Endodermal cell (in vitro differentiated cells): ENCODE data around the gene PPP1R16B. TPM values are rescaled to one million over a fixed set of nuclear protein-coding genes. Genes with fewer than 3 reads are reported as not detected.

Source experiments
- DNase-seq: peaks from one replicate; pipeline ENCODE4 v3.0.0-alpha.2; 2017
- H3K27ac ChIP-seq: 2 replicates; pipeline ENCODE4 v1.5.1; 2013; ENCODE audit warnings: mild to moderate bottlenecking, low read depth, low read length, moderate library complexity
- H3K27me3 ChIP-seq: 2 replicates; pipeline ENCODE4 v1.6.1; 2013; ENCODE audit warnings: mild to moderate bottlenecking, low read length, moderate library complexity; ENCODE audit not compliant: insufficient read depth, control insufficient read depth, poor library complexity, severe bottlenecking
- H3K36me3 ChIP-seq: 2 replicates; pipeline ENCODE4 v1.7.0; 2013; ENCODE audit warnings: mild to moderate bottlenecking, low read length, moderate library complexity; ENCODE audit not compliant: control insufficient read depth, insufficient read depth
- H3K4me1 ChIP-seq: one replicate; pipeline ENCODE4 v1.7.0; 2013; ENCODE audit warnings: low read length; ENCODE audit not compliant: control insufficient read depth, insufficient read depth
- H3K4me3 ChIP-seq: 2 replicates; pipeline ENCODE4 v1.5.1; 2013; ENCODE audit warnings: mild to moderate bottlenecking, low read length, moderate library complexity
- H3K9ac ChIP-seq: 2 replicates; pipeline ENCODE4 v1.6.1; 2013; ENCODE audit warnings: mild to moderate bottlenecking, low read length, moderate library complexity; ENCODE audit not compliant: poor library complexity, severe bottlenecking; ENCODE audit errors: extremely low read depth
- H3K9me3 ChIP-seq: 2 replicates; pipeline ENCODE4 v1.6.1; 2013; ENCODE audit warnings: mild to moderate bottlenecking, low read length, moderate library complexity; ENCODE audit not compliant: control insufficient read depth
- H3K27ac Mint-ChIP-seq: 2 replicates; pipeline ENCODE4 v1.8.0; 2020; ENCODE audit warnings: mixed read lengths
- H3K27me3 Mint-ChIP-seq: 2 replicates; pipeline ENCODE4 v1.8.0; 2021; ENCODE audit warnings: mild to moderate bottlenecking, mixed read lengths; ENCODE audit not compliant: insufficient read depth
- H3K36me3 Mint-ChIP-seq: 2 replicates; pipeline ENCODE4 v1.8.0; 2020; ENCODE audit warnings: low read depth, mixed read lengths
- H3K4me1 Mint-ChIP-seq: 2 replicates; pipeline ENCODE4 v1.8.0; 2020; ENCODE audit warnings: mixed read lengths
- H3K4me3 Mint-ChIP-seq: 2 replicates; pipeline ENCODE4 v1.8.0; 2020; ENCODE audit warnings: mild to moderate bottlenecking, moderate library complexity, mixed read lengths
- H3K9me3 Mint-ChIP-seq: 2 replicates; pipeline ENCODE4 v1.8.0; 2020; ENCODE audit warnings: mild to moderate bottlenecking, mixed read lengths
- WGBS, 2 experiments: methylation state at CpG; one replicate each; pipeline versions ENCODE4 v1.1.5 to v1.1.7; 2013; ENCODE audit warnings: missing lambda C conversion rate in 2 of 2, mixed read lengths in 1 of 2; ENCODE audit not compliant: insufficient coverage in 1 of 2, insufficient read length in 1 of 2; 5-methylcytosine and 5-hydroxymethylcytosine counted together
- total RNA-seq, 2 donors: library from RNA; stranded (reverse); fragmentation: NEBNext Ultra II Directional in 1 of 2; extraction: Animal tissue kit (Norgen Biotek cat#: 25700) in 1 of 2; gene quantifications; 2 replicates in 1 of 2; 3 replicates in 1 of 2; pipeline ENCODE4 v1.2.1, GENCODE V29; 2021
- TF ChIP-seq, protein P1 (sequence below): fragments of 200-600 bp; sonication (generic); conservative IDR thresholded peaks from 2 replicates; pipeline ENCODE4 v1.5.0; 2021; ENCODE audit warnings: antibody characterized with exemption, mild to moderate bottlenecking

Gene PPP1R16B
- total RNA-seq, 2 donors from 2014 or later = 6.7 to 15.3 TPM

DNA sequence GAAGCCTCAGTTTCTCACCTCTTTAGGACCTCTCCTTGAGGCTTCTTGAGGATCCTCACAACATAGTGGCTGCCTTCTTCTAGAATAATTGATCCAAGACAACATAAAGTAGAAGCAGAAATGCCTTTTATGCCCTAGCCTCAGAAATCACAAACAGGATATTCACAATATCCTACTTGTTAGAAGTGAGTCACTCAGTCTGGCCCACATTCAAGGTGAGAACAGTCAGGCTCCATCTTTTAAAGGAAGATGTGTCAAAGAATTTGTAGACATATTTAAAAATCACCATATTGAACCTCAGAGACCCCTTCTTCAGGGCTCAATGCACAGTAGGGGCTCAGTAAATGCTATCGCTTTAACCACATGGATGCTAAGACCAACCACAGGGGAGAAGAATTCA lies 99.9 kb downstream of the PPP1R16B start:
- TF ChIP-seq, protein P1, sequence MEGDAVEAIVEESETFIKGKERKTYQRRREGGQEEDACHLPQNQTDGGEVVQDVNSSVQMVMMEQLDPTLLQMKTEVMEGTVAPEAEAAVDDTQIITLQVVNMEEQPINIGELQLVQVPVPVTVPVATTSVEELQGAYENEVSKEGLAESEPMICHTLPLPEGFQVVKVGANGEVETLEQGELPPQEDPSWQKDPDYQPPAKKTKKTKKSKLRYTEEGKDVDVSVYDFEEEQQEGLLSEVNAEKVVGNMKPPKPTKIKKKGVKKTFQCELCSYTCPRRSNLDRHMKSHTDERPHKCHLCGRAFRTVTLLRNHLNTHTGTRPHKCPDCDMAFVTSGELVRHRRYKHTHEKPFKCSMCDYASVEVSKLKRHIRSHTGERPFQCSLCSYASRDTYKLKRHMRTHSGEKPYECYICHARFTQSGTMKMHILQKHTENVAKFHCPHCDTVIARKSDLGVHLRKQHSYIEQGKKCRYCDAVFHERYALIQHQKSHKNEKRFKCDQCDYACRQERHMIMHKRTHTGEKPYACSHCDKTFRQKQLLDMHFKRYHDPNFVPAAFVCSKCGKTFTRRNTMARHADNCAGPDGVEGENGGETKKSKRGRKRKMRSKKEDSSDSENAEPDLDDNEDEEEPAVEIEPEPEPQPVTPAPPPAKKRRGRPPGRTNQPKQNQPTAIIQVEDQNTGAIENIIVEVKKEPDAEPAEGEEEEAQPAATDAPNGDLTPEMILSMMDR = no peak
- H3K4me1 Mint-ChIP-seq = no peaks in the 10 kb centered on the region
- no peak for DNase-seq
- H3K27me3 Mint-ChIP-seq = no peaks in the 10 kb centered on the region
- no peak overlapping the region for H3K4me3 Mint-ChIP-seq
- peaks cover 16% of the 10 kb centered on the region for H3K9me3 ChIP-seq
- no peaks in the 10 kb centered on the region for H3K9me3 Mint-ChIP-seq
- H3K27me3 ChIP-seq = no peaks in the 10 kb centered on the region
- no peak overlapping the region for H3K27ac Mint-ChIP-seq
- no peak overlapping the region for H3K27ac ChIP-seq
- WGBS, 2 experiments = 75 to 96% methylated on average over 1 of the region's 1 CpG
- peaks cover 78% of the 10 kb centered on the region for H3K36me3 ChIP-seq
- no peak overlapping the region for H3K9ac ChIP-seq
- H3K4me1 ChIP-seq = no peaks in the 10 kb centered on the region
- no peak overlapping the region for H3K4me3 ChIP-seq
- H3K36me3 Mint-ChIP-seq = peaks cover 74% of the 10 kb centered on the region

DNA sequence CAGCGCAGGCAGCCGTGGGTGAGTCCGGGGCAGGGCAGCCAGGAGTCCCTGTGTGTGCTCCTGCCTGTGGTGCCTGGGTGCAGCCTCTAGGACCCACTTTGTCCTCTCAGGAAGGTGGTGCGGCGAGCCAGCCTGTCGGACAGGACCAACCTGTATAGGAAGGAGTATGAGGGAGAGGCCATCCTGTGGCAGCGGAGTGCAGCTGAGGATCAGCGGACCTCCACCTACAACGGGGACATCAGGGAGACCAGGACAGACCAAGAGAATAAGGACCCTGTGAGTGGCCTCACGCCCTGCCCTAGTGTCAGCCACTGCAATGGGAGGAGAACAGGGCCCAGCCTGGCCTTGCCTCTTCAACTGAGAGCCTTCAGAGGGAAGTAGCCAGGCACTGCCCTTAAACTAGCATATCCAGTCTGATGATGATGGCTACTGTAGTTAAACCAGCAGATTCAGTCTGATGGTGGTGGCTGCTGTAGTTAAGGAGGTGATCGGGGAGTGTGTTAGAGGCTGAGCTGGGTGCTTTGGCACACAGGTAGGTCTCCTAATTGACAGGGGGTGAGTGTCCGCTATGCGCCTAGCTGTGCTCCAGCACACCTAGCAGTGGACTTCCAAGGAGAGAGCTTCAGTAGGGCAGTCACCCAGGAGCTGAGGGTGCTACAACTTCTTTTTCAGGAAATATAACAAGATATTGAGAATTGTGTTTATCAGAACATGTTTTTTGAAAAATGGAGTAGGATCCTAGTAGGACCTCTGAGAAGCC lies 102.6 kb downstream of the PPP1R16B start:
- no peaks in the 10 kb centered on the region for H3K4me1 Mint-ChIP-seq
- TF ChIP-seq, protein P1 = no peak

DNA sequence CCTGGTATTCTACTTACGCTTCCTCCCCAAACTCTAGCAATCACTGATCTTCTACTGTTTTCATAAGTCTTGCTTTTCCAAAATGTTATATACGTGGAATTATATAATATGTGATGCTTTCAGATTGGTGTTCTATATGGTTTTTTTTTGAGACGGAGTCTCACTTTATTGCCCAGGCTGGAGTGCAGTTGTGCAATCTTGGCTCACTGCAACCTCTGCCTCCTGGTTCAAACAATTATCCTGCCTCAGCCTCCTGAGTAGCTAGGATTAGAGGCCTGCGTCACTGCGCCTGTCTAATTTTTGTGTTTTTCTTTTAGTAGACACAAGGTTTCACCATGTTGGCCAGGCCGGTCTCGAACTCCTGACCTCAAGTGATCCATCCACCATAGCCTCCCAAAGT lies 109.9 kb downstream of the PPP1R16B start:
- peaks cover 3% of the 10 kb centered on the region for H3K4me1 Mint-ChIP-seq
- H3K4me3 ChIP-seq = no peak overlapping the region
- H3K27me3 ChIP-seq = no peaks in the 10 kb centered on the region
- H3K27ac Mint-ChIP-seq = no peak overlapping the region
- H3K4me3 Mint-ChIP-seq = no peak overlapping the region
- 93 to 95% methylated on average over 6 to 7 of the region's 7 CpGs for WGBS, 2 experiments
- no peaks in the 10 kb centered on the region for H3K27me3 Mint-ChIP-seq
- DNase-seq = no peak
- H3K27ac ChIP-seq = no peak overlapping the region
- peaks cover 38% of the 10 kb centered on the region for H3K36me3 ChIP-seq
- H3K9me3 Mint-ChIP-seq = no peaks in the 10 kb centered on the region
- peaks cover 19% of the 10 kb centered on the region for H3K36me3 Mint-ChIP-seq
- H3K9ac ChIP-seq = no peak overlapping the region
- H3K4me1 ChIP-seq = no peaks in the 10 kb centered on the region
- TF ChIP-seq, protein P1 = no peak
- no peaks in the 10 kb centered on the region for H3K9me3 ChIP-seq

More for the DNA sequence above, 102.6 kb downstream of the PPP1R16B start:
- DNase-seq = no peak
- H3K36me3 Mint-ChIP-seq = peaks cover 59% of the 10 kb centered on the region
- no peaks in the 10 kb centered on the region for H3K27me3 Mint-ChIP-seq
- Histone ChIP-seq H3K4me1 (no peaks in the 10 kb centered on the region), H3K27me3 (no peaks in the 10 kb centered on the region), H3K9me3 (peaks cover 16% of the 10 kb centered on the region), H3K4me3 (no peak overlapping the region), H3K36me3 (peaks cover 61% of the 10 kb centered on the region), H3K27ac (no peak overlapping the region), H3K9ac (no peak overlapping the region)
- 93 to 97% methylated on average over 10 to 13 of the region's 13 CpGs for WGBS, 2 experiments
- no peaks in the 10 kb centered on the region for H3K9me3 Mint-ChIP-seq
- no peak overlapping the region for H3K4me3 Mint-ChIP-seq
- no peak overlapping the region for H3K27ac Mint-ChIP-seq
